ENCODE measurements around the gene CDC16.
"Not testable (repeated sequence)": the region's sequence is repeated elsewhere in the genome, so short reads cannot be mapped to it uniquely, and the experiment has no call there.

Gene CDC16

GRCh38 chr13:114229506-114229905 is 5.2 kb upstream of the CDC16 start:
- no peak for DNase-seq

- no peak for DNase-seq
Measured at GRCh38 chr13:114230117-114230516, 4.6 kb upstream of the CDC16 start.

- no peak for DNase-seq
Measured at GRCh38 chr13:114230575-114230974, 4.1 kb upstream of the CDC16 start.

GRCh38 chr13:114231886-114232285 is 2.8 kb upstream of the CDC16 start:
- no peak for DNase-seq

GRCh38 chr13:114234266-114234644 is 442 bp upstream of the CDC16 start:
- DNase-seq, result no peak

GRCh38 chr13:114235697-114236096 is 1.0 kb downstream of the CDC16 start:
- DNase-seq, result no peak

- no peak for DNase-seq
Measured at GRCh38 chr13:114236227-114236626, 1.5 kb downstream of the CDC16 start.

- DNase-seq, result no peak
Measured at GRCh38 chr13:114237415-114238112, 2.9 kb downstream of the CDC16 start.

- DNase-seq, result no peak
Measured at GRCh38 chr13:114241918-114242317, 7.2 kb downstream of the CDC16 start.

GRCh38 chr13:114243971-114244370 is 9.3 kb downstream of the CDC16 start:
- no peak for DNase-seq

- no peak for DNase-seq
Measured at GRCh38 chr13:114244637-114245036, 9.9 kb downstream of the CDC16 start.

GRCh38 chr13:114248011-114248410 is 13.3 kb downstream of the CDC16 start:
- no peak for DNase-seq

- no peak for DNase-seq
Measured at GRCh38 chr13:114249077-114249476, 14.4 kb downstream of the CDC16 start.

GRCh38 chr13:114251639-114252440 is 17.1 kb downstream of the CDC16 start:
- DNase-seq, result not testable (repeated sequence)

GRCh38 chr13:114256547-114256946 is 21.9 kb downstream of the CDC16 start:
- no peak for DNase-seq

GRCh38 chr13:114257014-114257413 is 22.3 kb downstream of the CDC16 start:
- DNase-seq, result no peak

GRCh38 chr13:114258589-114258988 is 23.9 kb downstream of the CDC16 start:
- DNase-seq, result peak in 1 of 2 experiments; percentile 16

- no peak for DNase-seq
Measured at GRCh38 chr13:114259374-114259773, 24.7 kb downstream of the CDC16 start.

- DNase-seq, result peak; percentile 63 to 81
Measured at GRCh38 chr13:114259974-114260373, 25.3 kb downstream of the CDC16 start.

GRCh38 chr13:114260814-114261213 is 26.1 kb downstream of the CDC16 start:
- no peak for DNase-seq

- no peak for DNase-seq
Measured at GRCh38 chr13:114261328-114261965, 26.8 kb downstream of the CDC16 start.

- no peak for DNase-seq
Measured at GRCh38 chr13:114263578-114263977, 28.9 kb downstream of the CDC16 start.

GRCh38 chr13:114264313-114264712 is 29.6 kb downstream of the CDC16 start:
- not testable (repeated sequence) for DNase-seq
